NB4 (cell line): ENCODE data around the gene LRMDA.

Experiments
- POLR2A ChIP-seq: IDR thresholded peaks from 2 replicates; pipeline ENCODE4 v1.6.1; 2011; ENCODE audit warnings: mild to moderate bottlenecking; ENCODE audit not compliant: insufficient read length; ENCODE audit errors: extremely low read depth
- TF ChIP-seq, protein P1 (sequence below): IDR thresholded peaks from one replicate; pipeline ENCODE4 v1.5.1; 2012; ENCODE audit warnings: low read depth, low read length

DNA sequence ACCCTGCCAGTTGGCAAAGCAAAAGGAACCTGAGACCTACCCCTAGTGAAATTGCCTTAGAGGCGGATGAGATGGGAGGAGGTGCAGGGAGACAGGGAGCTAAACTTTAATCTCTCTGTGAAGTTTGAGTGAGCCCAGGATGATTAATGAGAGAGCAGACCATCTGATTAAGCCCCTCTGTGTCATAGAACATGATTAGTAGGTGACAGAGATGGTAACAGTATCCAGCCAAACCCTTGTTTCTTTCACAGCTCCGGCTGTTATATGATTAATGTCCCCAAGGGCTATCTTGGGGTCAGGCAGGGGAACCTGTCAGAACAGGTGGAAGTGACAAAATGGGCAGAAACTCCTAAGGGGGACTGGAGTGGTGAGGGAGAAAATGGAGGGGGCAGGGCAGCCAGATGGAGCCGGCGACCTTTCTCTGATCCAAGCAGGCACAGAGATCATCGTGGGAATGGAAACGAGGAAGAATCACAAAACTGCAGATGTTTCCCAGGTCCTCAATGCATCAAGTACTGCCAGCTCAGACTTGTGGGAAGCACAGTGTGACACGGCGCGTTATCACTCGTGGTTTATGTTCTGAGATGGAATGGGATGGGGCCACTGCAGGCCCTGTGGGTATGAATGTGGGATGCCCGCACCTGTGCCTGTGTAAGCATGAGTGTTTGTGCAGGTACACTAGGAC, 684.2 kb downstream of the LRMDA start:
- TF ChIP-seq, protein P1, sequence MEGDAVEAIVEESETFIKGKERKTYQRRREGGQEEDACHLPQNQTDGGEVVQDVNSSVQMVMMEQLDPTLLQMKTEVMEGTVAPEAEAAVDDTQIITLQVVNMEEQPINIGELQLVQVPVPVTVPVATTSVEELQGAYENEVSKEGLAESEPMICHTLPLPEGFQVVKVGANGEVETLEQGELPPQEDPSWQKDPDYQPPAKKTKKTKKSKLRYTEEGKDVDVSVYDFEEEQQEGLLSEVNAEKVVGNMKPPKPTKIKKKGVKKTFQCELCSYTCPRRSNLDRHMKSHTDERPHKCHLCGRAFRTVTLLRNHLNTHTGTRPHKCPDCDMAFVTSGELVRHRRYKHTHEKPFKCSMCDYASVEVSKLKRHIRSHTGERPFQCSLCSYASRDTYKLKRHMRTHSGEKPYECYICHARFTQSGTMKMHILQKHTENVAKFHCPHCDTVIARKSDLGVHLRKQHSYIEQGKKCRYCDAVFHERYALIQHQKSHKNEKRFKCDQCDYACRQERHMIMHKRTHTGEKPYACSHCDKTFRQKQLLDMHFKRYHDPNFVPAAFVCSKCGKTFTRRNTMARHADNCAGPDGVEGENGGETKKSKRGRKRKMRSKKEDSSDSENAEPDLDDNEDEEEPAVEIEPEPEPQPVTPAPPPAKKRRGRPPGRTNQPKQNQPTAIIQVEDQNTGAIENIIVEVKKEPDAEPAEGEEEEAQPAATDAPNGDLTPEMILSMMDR: no peak
- TF ChIP-seq POLR2A: no peak
